Activated T-cell treated with anti-CD3 and anti-CD28 coated beads for 4 hours (primary cell): Measurements from ENCODE around the gene SLC27A4.

Source experiments
- DNase-seq: peaks from one replicate; pipeline ENCODE4 v3.0.0-alpha.2; 2020

SLC27A4 gene

DNA sequence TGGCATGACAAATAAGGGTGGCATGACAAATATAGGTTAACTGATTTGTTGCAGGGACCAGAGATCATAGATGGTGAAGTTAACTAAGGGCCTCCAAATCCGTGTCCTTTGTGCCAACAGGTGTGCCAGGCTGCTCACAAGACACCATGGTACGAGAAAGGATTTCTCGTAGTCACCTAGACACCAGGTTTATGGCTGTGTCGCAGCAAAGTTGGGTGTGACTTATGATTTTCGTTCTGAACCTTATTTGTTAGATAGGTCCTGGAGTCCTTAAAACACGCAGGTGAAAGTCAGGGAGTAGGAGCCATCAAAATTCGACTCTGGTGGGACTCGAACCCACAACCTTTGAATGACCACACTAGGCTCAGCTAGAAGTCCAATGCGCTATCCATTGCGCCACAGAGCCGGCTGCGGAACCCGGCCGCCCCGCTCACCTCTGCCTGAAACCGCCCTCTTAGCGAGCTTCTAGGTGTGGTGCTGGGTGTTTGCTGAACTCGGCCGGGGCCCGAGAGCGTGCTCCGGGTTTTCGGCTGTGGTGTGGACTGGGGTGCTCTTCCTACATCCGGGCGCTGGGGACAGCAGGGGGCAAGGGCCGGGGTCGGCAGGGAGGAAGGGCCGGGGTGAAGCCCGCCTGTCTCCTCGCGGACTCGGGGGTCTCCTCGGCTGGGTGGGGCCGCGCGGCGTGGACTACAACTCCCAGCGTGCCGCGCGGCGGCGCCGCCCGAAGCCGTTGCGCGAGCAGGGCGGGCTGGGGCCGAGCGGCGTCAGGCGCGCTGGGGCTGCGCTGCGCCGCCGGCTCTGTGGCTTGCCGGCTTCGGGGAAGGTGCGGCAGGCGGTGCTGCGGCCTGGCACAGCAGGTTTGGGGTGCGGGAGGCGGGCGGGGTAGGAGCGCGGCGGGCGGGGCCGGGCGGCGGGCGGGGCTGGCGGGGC lies at the start of gene SLC27A4:
Gene SLC27A4, plus strand, starts transcription at position 767 of the 930 bp plus-strand sequence. CDS start 2,606 bp downstream, outside the sequence.
- DNase-seq = peak; percentile 60

DNA sequence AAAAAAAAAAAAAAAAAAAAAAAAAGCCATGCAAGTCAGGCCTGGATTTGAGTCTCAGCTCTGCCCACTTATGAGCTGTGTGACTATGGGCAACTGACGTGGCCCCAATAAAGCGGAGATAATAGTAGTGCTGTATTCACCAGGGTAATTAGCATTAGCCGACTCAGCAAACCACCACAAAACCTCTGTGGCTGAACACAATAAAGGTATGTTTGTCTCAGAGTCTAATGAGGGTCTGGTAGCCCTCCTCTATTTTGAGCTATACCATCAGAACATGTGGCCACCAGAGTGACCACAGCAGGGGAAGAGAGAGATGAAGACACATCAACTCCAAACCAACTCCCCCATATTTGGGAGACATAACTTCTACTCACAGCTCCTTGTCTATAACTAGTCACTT lies 48.3 kb upstream of the SLC27A4 start:
- DNase-seq = no peak

DNA sequence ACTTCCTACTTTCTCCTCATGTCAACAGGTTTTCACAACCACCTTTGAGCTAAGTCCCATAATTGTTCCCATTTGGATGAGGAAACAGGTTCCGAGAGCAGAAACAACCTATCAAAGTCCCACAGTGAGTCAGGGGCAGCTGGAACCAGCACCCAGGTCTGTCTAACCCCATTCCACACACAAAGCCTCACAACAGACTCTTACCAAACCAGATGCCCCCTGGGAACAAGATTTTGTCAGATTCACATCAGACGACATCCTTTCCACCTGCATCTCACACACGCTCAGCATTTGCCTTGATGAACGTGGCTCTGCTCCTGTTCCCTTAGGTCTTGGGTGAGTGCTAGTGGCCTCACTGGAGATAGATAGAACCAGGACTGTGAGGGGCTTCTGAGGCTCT lies 47.2 kb upstream of the SLC27A4 start:
- no peak for DNase-seq

DNA sequence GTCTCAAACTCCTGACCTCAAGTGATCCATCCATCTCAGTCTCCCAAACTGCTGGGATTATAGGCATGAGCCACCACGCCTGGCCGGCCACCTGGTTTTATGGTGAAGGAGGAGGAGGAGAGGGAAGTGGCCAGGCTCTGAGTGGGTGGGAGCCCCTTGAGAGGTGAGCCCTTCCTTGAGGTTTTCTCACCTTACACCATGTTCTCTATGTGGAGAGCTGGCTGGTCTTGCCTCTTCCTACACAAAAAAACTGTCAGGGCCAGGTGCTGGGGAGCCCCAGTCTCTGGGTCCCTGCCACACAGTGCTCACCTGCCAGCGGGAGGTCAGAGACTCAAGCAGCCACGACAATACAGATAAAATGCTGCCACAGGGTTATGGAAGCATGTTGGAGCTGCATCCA lies 46.2 kb upstream of the SLC27A4 start:
- DNase-seq = no peak

DNA sequence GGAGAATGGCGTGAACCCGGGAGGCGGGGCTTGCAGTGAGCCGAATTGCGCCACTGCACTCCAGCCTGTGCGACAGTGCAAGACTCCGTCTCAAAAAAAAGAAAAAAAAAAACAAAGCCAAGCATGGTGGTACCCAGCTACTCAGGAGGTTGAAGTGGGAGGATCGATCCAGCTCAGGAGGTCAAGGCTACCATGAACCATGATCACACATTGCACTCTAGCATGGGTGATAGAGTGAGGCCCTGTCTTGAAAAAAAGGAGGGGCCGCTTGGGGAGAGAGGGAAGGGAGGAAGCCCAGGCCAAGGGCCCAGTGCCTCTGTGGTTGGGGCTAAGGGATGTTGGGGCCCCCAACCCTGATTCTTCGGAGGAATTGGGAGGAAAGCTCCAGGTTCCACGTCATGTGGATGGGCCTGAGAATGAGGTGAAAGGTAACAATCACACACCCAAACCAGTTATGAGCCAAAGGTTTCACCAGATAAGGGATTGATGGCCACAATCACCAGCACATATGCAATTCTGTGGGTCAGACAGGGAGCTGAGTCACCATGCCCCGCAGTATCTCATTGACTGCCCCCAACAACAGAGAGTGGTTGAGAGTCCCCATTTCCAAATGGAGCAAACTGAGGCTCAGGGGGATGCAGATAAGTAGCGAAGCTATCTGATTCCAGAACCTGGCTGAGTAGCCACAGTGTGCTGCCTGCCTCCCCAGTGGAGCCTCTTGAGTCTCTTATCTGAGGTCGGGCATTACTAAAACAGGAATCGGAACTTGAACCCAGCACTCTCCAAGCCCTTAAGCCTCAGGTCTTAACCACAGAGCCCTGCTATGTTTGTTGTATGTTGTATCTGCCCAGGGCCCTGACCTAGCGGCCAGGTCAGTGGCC lies 43.7 kb upstream of the SLC27A4 start:
- no peak for DNase-seq

DNA sequence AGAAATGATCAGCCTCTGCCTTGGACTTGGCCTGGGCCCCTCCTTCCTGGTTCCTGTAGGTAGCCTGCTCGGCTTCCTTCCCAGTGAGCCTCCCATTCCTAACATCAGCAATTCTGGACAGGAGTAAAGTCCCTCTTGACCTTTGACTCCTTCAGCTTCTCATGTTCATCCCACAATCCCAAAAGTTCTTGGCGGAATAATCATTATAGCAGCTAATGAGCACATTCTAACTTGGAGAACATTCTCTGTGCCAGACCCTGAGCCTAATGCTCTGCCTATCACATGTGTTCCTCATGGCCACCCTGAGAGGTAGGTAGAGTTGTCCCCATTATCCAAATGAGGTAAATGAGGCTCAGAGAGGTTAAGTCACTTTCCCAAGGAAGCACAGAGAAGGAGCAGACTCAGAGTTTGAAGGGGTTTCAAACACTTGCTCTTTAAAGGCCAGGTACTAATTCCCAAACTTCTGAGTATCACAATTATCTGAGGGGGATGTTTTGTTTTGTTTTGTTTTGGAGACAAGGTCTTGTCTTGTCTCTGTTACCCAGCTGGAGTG lies 43.0 kb upstream of the SLC27A4 start:
- no peak for DNase-seq

DNA sequence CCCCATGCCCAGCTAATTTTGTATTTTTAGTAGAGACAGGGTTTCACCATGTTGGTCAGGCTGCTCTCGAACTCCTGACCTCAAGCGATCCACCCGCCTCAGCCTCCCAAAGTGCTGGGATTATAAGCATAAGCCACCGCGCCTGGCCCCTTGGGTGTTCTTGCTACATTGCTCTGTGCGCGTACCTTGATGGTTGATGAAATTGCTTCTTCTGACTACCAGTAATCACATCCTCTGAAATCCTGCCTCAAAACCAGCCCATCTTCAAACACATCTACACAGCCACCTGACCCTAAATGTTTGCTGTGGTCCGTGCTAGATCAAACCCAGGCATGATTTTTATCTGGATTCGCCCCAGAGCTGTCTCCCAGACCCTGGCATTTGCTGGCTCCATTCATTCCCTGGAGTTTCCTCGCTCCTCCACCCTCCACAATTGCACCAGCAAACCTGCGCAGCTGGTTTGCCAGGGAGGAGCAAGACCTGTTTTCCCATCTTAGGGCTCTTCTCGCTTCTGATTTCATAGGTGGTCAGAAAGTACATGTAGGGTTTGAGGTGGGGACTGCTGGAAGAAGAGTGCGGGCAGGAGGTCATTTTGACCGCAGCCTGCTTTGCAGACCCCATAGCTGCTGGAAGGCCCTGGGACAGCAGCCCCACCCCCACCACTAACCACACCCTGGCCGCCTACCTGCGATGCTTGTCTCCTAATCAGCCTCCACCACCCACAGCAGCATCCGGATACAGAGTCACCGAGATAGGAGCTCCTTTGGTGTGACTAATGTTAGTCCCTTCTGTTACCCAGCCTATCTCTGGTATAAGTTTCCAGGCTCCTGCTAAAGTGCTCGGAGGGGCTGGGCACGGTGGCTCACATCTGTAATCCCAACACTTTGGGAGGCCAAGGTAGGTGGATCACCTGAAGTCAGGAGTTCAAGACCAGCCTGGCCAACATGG lies 41.5 kb upstream of the SLC27A4 start:
- DNase-seq = no peak

DNA sequence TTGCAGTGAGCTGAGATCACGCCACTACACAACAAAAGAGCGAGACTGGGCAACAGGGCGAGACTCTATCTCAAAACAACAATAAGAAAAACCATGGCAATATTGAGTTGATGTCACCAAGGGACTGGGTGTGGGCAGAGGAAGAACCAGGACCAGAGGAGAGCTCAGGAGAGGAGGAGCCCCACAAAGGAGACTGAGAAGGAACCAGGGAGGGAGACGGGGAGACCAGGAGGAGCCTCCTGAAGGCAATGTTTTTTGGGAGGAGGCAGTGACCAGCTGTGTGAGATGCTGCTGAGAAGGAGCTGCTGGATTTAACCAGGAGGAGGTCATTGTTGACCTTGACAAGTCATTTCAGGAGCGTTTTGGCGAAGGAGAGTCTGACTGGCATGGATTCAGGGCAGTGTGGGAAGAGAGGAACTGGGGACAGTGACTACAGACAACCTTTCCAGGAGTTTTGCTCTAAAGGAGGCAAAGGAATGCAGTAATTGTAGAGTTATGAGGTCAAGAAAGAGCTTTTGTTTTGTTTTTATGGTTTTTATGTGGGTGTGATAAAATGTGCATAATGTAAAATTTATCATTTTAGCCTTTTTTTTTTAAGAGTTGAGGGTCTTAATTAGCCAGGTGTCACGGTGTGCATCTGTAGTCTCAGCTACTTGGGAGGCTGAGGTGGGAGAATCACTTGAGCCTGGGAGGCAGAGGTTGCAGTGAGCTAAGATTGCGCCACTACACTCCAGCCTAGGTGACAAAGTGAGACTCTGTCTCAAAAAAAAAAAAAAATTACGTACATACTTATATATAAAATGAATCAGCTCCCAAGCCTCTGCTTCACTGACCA lies 36.0 kb upstream of the SLC27A4 start:
- no peak for DNase-seq

DNA sequence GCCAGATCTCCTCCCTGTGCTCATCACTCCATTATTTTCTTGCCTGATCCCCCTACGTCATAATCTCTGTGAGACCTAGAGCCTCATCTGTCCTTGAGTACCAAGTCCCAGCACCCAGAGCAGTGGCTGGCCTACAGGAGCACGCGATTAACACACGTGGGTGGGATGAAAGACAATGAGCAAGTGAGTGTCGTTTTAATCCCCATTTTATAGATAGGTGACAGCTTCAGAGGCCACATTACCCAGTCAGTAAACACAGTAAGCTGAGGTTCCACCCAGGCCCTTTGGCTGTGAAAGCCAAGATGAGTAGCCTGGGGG lies 35.4 kb upstream of the SLC27A4 start:
- no peak for DNase-seq

DNA sequence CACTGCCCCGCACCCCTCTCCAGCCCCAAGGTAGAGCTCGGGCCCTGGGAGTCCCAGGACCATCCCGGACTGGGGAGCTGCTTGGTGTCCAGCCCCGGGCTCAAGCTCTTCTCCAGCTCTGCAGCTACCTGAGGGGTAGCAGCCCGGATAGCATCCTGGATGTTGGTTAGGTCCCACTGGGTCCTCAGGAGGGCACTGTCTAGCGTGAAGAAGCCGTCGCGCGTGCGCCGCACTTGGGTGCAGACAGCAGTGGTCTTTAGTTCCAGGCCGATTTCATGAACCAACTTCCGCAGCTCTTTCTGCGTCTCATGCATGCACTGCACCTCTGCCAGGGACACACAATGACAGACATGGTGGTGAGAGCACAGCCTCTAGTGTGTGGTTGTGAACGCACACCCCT lies 30.8 kb upstream of the SLC27A4 start:
- DNase-seq = no peak

DNA sequence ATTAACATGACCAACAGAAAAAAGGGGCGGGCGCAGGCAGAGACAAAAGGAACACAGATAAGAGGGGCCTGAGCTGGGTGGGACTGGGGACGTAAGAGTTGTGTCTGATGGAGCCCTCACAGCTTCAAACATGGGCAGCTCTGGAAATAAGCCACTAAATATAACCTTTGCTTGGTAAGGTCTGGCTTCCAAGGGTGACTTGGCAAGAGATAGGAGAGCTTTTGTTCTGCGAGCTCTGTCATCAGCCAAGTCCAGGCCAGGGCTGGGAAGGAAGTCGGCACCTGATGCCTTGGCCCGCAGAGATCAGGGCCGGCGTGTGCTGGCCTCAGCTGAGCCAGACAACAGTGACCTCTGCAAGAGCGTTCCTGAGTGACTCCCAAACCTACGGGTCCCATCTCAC lies 29.9 kb upstream of the SLC27A4 start:
- DNase-seq = no peak

DNA sequence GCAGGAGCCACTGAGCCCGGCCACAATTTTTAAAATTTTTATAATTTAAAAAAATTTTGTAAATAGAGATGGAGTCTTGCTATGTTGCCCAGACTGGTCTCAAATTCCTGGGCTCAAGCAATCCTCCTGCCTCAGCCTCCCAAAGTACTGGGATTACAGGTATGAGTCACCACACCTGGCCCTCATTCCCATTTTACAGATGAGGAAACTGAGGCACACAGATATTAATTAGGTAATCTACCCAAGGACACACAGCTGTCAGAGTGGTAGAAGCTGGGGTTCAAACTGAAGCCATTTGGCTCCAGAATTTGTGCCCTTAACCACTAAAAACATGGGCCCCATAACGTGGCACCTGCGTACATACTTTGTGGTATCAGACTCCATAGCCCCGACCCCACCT lies 25.6 kb upstream of the SLC27A4 start:
- DNase-seq = no peak

DNA sequence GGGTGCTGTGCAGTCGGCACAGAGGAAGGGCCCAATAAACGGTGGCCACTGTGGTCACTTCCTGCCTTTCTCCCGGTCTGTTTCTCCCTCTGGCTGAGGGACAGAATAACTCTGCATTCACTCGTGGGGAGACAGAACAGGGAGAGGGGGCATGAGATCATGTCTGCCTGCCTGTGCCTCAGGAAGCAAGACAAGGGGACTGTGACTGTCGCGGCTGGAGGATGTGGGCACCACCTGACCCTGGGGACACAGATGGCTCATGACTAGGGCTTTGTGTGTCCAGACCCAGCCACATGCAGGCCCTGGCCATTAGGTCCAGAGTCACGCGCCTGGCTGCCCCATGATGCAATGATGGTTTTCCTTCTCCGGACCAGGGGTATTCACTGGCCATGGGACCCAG lies 23.9 kb upstream of the SLC27A4 start:
- DNase-seq = no peak

DNA sequence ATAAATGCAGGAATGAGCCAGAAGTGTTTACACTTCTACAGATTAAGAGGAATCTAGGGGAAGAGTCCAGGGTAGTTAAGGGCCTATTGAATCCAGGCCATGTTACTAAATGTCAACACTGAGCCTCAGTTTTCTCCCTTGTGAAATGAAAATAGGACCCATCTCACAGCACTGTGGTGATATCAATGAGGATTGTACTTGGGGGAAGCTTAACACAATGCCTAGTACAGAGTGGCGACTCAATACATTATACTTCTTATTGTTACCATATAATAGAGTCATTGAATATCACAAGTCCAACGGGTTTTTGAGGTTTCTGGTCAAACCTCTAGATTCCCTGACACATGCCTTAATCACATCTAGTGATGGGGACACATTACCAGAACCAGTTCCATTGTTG lies 22.7 kb upstream of the SLC27A4 start:
- DNase-seq = no peak

DNA sequence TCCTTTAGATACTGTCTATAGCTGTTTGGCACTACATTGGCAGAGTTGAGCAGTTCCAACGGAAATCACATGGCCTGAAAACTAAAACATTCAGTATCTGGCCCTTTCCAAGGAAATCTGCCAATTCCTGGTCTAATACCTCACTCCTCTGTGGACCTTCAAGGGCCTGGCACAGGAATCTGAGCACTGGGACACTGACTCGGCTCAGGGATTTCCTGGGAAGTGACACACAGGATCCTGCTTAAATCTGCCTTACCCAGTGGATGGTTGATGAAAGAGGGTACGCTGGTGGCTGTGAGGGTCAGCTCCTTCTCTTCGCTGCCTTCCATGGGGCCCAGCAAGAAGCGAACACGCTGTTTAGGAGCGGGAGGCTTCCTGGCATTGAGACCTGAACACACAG lies 19.0 kb upstream of the SLC27A4 start:
- no peak for DNase-seq

DNA sequence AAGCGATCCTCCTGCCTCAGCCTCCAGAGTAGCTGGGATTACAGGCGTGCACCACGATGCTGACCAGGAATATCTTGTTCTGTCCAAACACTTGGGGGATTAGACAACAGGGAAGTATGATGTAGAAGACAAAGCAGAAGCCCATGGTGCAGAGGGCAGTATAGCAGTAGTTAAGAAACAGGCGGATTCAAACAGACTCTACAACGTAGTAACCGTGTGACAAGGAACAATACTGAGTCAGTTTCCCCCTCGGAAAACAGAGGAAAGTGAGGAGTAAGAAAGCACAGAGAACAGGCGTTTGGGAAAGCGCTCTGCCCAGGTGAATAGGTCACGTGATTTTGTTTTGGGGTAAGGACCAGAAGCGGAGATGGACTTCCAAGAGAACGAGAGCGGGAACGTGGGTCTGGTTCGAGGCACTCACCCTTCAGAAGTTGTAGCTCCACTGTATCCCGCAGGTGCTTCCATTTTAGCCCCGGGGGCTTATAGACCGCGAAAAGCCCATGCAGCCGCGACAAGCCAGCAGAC lies 18.4 kb upstream of the SLC27A4 start:
- no peak for DNase-seq

DNA sequence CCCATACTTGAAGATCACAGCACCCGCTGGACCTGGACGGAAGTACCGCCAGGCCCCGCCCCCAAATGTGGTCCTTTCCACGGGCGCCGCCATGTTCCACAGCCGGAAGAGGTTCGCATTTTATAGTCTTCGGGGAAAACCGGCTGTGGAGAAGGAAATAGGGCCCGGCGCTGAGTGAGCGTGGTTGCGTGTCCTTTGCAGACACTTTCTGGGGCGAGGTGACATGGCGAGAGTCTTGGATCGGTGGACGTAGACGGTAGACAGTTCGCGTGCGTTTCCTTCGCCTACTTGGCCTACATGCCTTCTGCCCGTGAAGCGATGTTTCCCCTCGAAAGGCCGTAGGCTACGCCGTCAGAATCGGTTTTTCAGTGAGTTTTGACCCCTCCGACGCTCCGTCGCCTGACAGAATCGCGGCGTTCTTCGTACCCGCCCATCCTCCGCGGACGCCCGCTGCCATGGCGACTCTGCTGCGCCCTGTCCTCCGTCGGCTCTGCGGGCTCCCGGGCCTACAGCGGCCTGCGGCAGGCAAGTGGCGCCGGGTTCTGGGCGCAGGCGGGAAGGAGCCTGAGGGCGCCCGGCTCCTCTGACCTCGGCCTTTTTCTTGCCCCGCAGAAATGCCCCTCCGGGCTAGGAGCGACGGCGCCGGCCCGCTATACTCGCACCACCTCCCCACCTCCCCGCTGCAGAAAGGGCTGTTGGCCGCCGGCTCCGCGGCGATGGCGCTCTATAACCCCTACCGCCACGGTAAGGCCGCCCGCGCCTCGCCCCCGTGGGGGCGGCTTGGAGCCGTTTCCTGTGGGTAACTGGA lies 17.7 kb upstream of the SLC27A4 start, which contains the start of the genes COQ4 and TRUB2:
Gene COQ4, plus strand, starts transcription at position 436 of the 808 bp plus-strand sequence. Its CDS starts 20 bp downstream, at position 456.
Gene TRUB2, minus strand, starts transcription at position 44 of the 808 bp plus-strand sequence. Its CDS starts 39 bp downstream, at position 5.
- peak; percentile 90 for DNase-seq

DNA sequence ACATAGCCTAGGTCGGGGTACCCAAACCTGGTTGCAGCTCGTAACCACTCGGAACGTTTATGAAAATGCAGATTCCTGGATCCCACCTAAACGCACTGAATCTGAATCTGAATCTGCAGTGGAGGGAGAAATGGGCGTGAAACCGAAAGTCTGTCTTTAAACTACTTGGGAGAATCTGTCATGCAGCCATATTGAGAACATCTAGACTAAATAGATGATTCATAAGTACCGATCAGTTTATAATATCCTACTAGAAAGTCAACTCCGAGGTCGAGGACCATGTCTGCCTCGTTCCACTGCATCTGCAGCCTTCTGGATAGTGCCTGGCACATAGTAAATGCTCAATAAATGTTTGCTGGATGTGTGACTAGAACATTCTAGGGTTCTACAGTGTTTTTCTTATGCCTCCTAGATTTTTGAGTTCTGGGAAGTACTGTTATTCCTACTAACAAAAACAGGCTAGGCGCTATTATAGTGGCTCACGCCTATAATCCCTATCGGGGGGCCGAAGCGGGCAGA lies 17.1 kb upstream of the SLC27A4 start:
- DNase-seq = peak; percentile 39

DNA sequence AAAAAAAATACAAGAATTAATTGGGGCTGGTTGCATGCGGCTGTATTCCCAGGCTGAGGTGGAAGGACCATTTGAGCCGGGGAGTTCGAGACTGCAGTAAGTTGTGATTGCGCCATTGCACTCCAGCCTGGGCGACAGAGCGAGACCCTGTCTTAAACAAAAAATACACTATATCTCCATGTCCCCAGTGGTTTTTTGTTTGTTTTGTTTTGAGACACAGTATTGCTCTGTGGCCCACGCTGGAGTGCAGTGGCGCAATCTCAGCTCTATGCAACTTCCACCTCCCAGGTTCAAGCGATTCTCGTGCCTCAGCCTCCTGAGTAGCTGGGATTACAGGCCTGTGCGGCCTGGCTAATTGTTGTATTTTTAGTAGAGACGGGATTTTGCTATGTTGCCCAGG lies 16.5 kb upstream of the SLC27A4 start:
- DNase-seq = no peak

DNA sequence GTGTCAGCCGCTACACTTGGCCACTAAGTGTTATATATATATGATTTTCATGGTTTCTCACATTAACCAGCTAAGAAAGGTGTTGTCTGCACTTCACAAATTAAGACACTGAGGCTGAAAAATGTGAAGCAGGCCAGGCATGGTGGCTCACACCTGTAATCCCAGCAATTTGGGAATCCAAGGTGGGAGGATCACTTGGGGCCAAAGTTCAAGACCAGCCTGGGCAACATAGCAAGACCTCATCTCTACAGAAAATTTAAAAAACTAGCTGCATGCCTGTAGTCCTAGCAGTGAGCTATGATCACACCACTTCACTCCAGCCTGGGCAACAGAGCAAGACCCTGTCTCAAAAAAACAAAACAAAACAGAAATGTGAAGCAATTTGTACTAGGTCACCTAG lies 15.9 kb upstream of the SLC27A4 start:
- DNase-seq = no peak
